Left ventricle myocardium inferior (tissue), 1 donor: Measurements from ENCODE around the gene MYH11. TPM values are rescaled to one million over a fixed set of nuclear protein-coding genes. Genes with fewer than 3 reads are reported as not detected.

Source experiments
- DNase-seq: peaks from one replicate; pipeline ENCODE4 v3.0.0-alpha.2; 2020
- H3K27ac ChIP-seq: fragments of 200-600 bp; replicated peaks from 2 replicates; pipeline ENCODE4 v1.8.0; 2021
- H3K27me3 ChIP-seq: fragments of 200-600 bp; 2 replicates; pipeline ENCODE4 v1.8.0; 2021; ENCODE audit warnings: low read depth
- H3K36me3 ChIP-seq: fragments of 200-600 bp; 2 replicates; pipeline ENCODE4 v1.8.0; 2021
- H3K4me1 ChIP-seq: fragments of 200-600 bp; 2 replicates; pipeline ENCODE4 v1.8.0; 2021
- H3K4me3 ChIP-seq: fragments of 200-600 bp; 2 replicates; pipeline ENCODE4 v1.8.0; 2021; ENCODE audit warnings: mild to moderate bottlenecking, moderate library complexity
- H3K9me3 ChIP-seq: fragments of 200-600 bp; replicated peaks from 2 replicates; pipeline ENCODE4 v1.8.0; 2021
- intact Hi-C: fragments of 100-400 bp; cut with micrococcal nuclease; formaldehyde crosslinking; loops from one replicate; pipeline ENCODE4 v1.11.0; 2022
- total RNA-seq: library from RNA; stranded (reverse); fragmentation: NEBNext Ultra II Directional; extraction: Animal tissue kit (Norgen Biotek cat#: 25700); gene quantifications from one replicate; pipeline ENCODE4 v1.2.1, GENCODE V29; 2021
- TF ChIP-seq, protein P1 (sequence below): fragments of 200-600 bp; IDR thresholded peaks from 2 replicates; pipeline ENCODE4 v1.8.0; 2021; ENCODE audit warnings: antibody characterized with exemption, mild to moderate bottlenecking, borderline replicate concordance
- donor health status: DM: no; HTN: yes; CAD: no; lungs with severe emphysema.

The MYH11 gene
- total RNA-seq, 1 donor from 2014 or later, result 15.6 TPM

DNA sequence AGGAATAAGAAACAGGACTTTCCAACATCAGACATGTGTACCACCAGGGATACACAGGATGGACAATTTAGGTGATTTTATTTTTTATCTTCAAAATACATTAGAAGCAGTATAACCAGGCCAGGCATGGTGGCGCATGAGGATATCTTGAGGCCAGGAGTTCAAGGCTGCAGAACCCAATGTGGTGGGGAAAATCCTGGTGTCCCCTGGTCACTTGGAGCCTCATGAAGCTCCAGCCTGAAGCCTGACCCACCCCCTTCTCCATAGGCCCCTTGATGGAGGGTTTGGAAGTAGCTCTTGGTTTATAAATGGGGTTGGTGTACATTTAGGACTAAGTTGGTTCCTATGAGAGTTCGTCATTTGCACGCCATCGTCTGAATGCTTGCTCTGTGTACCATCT, 88.6 kb downstream of the MYH11 start:
- Histone ChIP-seq H3K27ac (no peak overlapping the region), H3K27me3 (peaks cover 16% of the 10 kb centered on the region), H3K4me3 (no peak overlapping the region), H3K9me3 (peaks cover 6% of the 10 kb centered on the region), H3K36me3 (no peaks in the 10 kb centered on the region), H3K4me1 (peaks cover 14% of the 10 kb centered on the region)
- DNase-seq, result no peak
- TF ChIP-seq, protein P1, sequence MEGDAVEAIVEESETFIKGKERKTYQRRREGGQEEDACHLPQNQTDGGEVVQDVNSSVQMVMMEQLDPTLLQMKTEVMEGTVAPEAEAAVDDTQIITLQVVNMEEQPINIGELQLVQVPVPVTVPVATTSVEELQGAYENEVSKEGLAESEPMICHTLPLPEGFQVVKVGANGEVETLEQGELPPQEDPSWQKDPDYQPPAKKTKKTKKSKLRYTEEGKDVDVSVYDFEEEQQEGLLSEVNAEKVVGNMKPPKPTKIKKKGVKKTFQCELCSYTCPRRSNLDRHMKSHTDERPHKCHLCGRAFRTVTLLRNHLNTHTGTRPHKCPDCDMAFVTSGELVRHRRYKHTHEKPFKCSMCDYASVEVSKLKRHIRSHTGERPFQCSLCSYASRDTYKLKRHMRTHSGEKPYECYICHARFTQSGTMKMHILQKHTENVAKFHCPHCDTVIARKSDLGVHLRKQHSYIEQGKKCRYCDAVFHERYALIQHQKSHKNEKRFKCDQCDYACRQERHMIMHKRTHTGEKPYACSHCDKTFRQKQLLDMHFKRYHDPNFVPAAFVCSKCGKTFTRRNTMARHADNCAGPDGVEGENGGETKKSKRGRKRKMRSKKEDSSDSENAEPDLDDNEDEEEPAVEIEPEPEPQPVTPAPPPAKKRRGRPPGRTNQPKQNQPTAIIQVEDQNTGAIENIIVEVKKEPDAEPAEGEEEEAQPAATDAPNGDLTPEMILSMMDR, result no peak
- intact Hi-C loops, result loop anchor here (5.0 kb wide), 1 partner anchor 59 kb away; no protein-coding TSS in a partner anchor

- Histone ChIP-seq H3K9me3 (peaks cover 6% of the 10 kb centered on the region), H3K27ac (no peak overlapping the region), H3K4me3 (no peak overlapping the region), H3K36me3 (no peaks in the 10 kb centered on the region), H3K4me1 (peaks cover 14% of the 10 kb centered on the region), H3K27me3 (peaks cover 29% of the 10 kb centered on the region)
- no peak for DNase-seq
- intact Hi-C loops, result loop anchor here (5.0 kb wide), 1 partner anchor 60 kb away; no protein-coding TSS in a partner anchor
- TF ChIP-seq, protein P1, result no peak
These were observed 89.9 kb downstream of the MYH11 start for GRCh38 chr16:15766918-15767317.

GRCh38 chr16:15765880-15766279, 90.9 kb downstream of the MYH11 start:
- TF ChIP-seq, protein P1, result peak; percentile 75
- Histone ChIP-seq H3K27me3 (peaks cover 29% of the 10 kb centered on the region), H3K27ac (no peak overlapping the region), H3K9me3 (peaks cover 6% of the 10 kb centered on the region), H3K4me1 (peaks cover 13% of the 10 kb centered on the region), H3K4me3 (no peak overlapping the region), H3K36me3 (no peaks in the 10 kb centered on the region)
- intact Hi-C loops, result loop anchor here (5.0 kb wide), 1 partner anchor 61 kb away; no protein-coding TSS in a partner anchor
- no peak for DNase-seq

- Histone ChIP-seq H3K4me3 (no peak overlapping the region), H3K27me3 (peaks cover 24% of the 10 kb centered on the region), H3K4me1 (peaks cover 5% of the 10 kb centered on the region), H3K36me3 (no peaks in the 10 kb centered on the region), H3K27ac (no peak overlapping the region), H3K9me3 (peaks cover 6% of the 10 kb centered on the region)
- intact Hi-C loops, result loop anchor here (5.0 kb wide), 1 partner anchor 62 kb away; no protein-coding TSS in a partner anchor
- no peak for DNase-seq
- TF ChIP-seq, protein P1, result no peak
These were observed 91.7 kb downstream of the MYH11 start for GRCh38 chr16:15765116-15765515.

DNA sequence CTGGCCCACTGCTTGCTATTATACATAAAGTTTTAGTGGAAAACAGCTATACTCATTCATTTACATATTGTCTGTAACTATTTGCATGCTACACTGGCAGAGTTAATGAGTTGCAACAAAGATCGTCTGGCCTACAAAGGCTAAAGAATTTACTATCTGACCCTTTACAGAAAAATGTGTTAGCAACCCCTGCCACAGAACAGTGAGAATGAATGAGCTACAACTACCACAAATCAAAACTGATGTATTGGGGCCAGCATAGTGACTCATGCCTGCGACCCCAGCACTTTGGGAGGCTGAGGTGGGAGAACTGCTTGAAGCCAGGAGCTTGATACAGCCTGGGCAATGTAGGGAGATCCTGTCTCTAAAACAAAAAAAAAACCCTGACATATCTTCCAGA, 92.7 kb downstream of the MYH11 start:
- no peaks in the 10 kb centered on the region for H3K4me1 ChIP-seq
- peaks cover 6% of the 10 kb centered on the region for H3K9me3 ChIP-seq
- H3K27me3 ChIP-seq, result peaks cover 20% of the 10 kb centered on the region
- no peak overlapping the region for H3K4me3 ChIP-seq
- TF ChIP-seq, protein P1, result no peak
- intact Hi-C loops, result no loop called here
- no peak for DNase-seq
- H3K36me3 ChIP-seq, result no peaks in the 10 kb centered on the region
- H3K27ac ChIP-seq, result no peak overlapping the region
